ENCODE measurements around the gene CEP83. TPM values are rescaled to one million over a fixed set of nuclear protein-coding genes. Genes with fewer than 3 reads are reported as not detected.

Gene CEP83
- polyA plus RNA-seq, 1 donor from 2014 or later, result 19.5 TPM

- H2AFZ ChIP-seq (ENCODE audit: low read depth, low read length), result no peak overlapping the region
- H3K36me3 ChIP-seq (ENCODE audit: insufficient read depth, low read length), result peaks cover 21% of the 10 kb centered on the region
- H3K4me3 ChIP-seq (ENCODE audit: low read length), result no peak overlapping the region
- H3K27me3 ChIP-seq (ENCODE audit: insufficient read depth, low read depth, low read length), result no peaks in the 10 kb centered on the region
- H3K27ac ChIP-seq (ENCODE audit: low read length), result no peak overlapping the region
- H4K20me1 ChIP-seq (ENCODE audit: insufficient read depth), result no peaks in the 10 kb centered on the region
- no peaks in the 10 kb centered on the region for H3K9me3 ChIP-seq (ENCODE audit: low read length)
- no peak overlapping the region for H3K9ac ChIP-seq (ENCODE audit: low read length)
- H3K79me2 ChIP-seq (replicated peaks; ENCODE audit: insufficient read depth, low read length), result no peaks in the 10 kb centered on the region
- no peak for TF ChIP-seq RAD21 (conservative IDR thresholded peaks at IDR 0.05)
- no peak for TF ChIP-seq EP300 (conservative IDR thresholded peaks at IDR 0.05; ENCODE audit: poor library complexity, severe bottlenecking)
- TF ChIP-seq SMC3 (conservative IDR thresholded peaks at IDR 0.05; ENCODE audit: poor library complexity), result no peak
- TF ChIP-seq TAF1 (IDR thresholded peaks at IDR 0.05; ENCODE audit: low read depth), result no peak
- TF ChIP-seq CTCF (IDR thresholded peaks at IDR 0.05; ENCODE audit: poor library complexity, severe bottlenecking), result no peak
- no peaks in the 10 kb centered on the region for H3F3A ChIP-seq (ENCODE audit: insufficient read depth, low read length, poor library complexity, severe bottlenecking)
- no peaks in the 10 kb centered on the region for H3K9me2 ChIP-seq (ENCODE audit: insufficient read depth, low read length)
- H3K4me2 ChIP-seq (ENCODE audit: low read length), result no peak overlapping the region
Measured at GRCh38 chr12:94261786-94262185, 197.9 kb downstream of the CEP83 start.

- no peak overlapping the region for H3K27ac ChIP-seq (ENCODE audit: low read length)
- H3K79me2 ChIP-seq (replicated peaks; ENCODE audit: insufficient read depth, low read length), result no peaks in the 10 kb centered on the region
- no peak overlapping the region for H3K9ac ChIP-seq (ENCODE audit: low read length)
- H2AFZ ChIP-seq (ENCODE audit: low read depth, low read length), result no peak overlapping the region
- no peaks in the 10 kb centered on the region for H3K27me3 ChIP-seq (ENCODE audit: insufficient read depth, low read depth, low read length)
- no peaks in the 10 kb centered on the region for H3K9me2 ChIP-seq (ENCODE audit: insufficient read depth, low read length)
- no peak overlapping the region for H3K4me3 ChIP-seq (ENCODE audit: low read length)
- peaks cover 21% of the 10 kb centered on the region for H3K36me3 ChIP-seq (ENCODE audit: insufficient read depth, low read length)
- no peaks in the 10 kb centered on the region for H3F3A ChIP-seq (ENCODE audit: insufficient read depth, low read length, poor library complexity, severe bottlenecking)
- H4K20me1 ChIP-seq (ENCODE audit: insufficient read depth), result no peaks in the 10 kb centered on the region
- no peaks in the 10 kb centered on the region for H3K9me3 ChIP-seq (ENCODE audit: low read length)
- TF ChIP-seq SMC3 (conservative IDR thresholded peaks at IDR 0.05; ENCODE audit: poor library complexity) (no peak), TAF1 (IDR thresholded peaks at IDR 0.05; ENCODE audit: low read depth) (no peak), EP300 (conservative IDR thresholded peaks at IDR 0.05; ENCODE audit: poor library complexity, severe bottlenecking) (no peak), MXI1 (conservative IDR thresholded peaks at IDR 0.05; ENCODE audit: poor library complexity, severe bottlenecking) (no peak), EZH2 (IDR thresholded peaks at IDR 0.05; ENCODE audit: borderline replicate concordance, insufficient read depth, low read length, poor library complexity, severe bottlenecking) (no peak), CTCF (IDR thresholded peaks at IDR 0.05; ENCODE audit: poor library complexity, severe bottlenecking) (no peak), RAD21 (conservative IDR thresholded peaks at IDR 0.05) (no peak), POLR2AphosphoS5 (IDR thresholded peaks at IDR 0.05) (no peak), REST (IDR thresholded peaks at IDR 0.05; ENCODE audit: borderline replicate concordance) (no peak)
- H3K4me2 ChIP-seq (ENCODE audit: low read length), result no peak overlapping the region
Measured at GRCh38 chr12:94261119-94261518, 198.5 kb downstream of the CEP83 start.

Data from neural cell (in vitro differentiated cells).